ENCODE results near the gene LRRC49. TPM values are rescaled to one million over a fixed set of nuclear protein-coding genes. Genes with fewer than 3 reads are reported as not detected.

Gene LRRC49
- total and polyA plus RNA-seq, 10 of the 15 experiments (the other 5 are each of a cell fraction or from before 2014, with no cell fraction given), result 1.4 to 3.7 (median 2.9) TPM

GRCh38 chr15:70851889-70852288, 40.7 kb upstream of the LRRC49 start (continued):
- TF ChIP-seq CUX1 (IDR thresholded peaks at IDR 0.05; ENCODE audit: insufficient replicate concordance, low read depth, low read length) (no peak), SRF (IDR thresholded peaks at IDR 0.05; ENCODE audit: low read depth in 2 of 2, low read length in 2 of 2) (no peak), CREM (IDR thresholded peaks at IDR 0.05; ENCODE audit: low read depth) (no peak), ATF2 (IDR thresholded peaks at IDR 0.05; ENCODE audit: low read length) (no peak), ZZZ3 (IDR thresholded peaks at IDR 0.05; ENCODE audit: control insufficient read depth, insufficient read length, low read depth) (no peak), GABPA (IDR thresholded peaks at IDR 0.05; ENCODE audit: low read depth) (no peak), NFXL1 (IDR thresholded peaks at IDR 0.05; ENCODE audit: borderline replicate concordance) (no peak), SPI1 (IDR thresholded peaks at IDR 0.05; ENCODE audit: borderline replicate concordance, insufficient read depth, low read depth, low read length) (no peak), ZBTB40 (IDR thresholded peaks at IDR 0.05; ENCODE audit: borderline replicate concordance) (no peak), PBX3 (IDR thresholded peaks at IDR 0.05; ENCODE audit: insufficient replicate concordance, low read depth, low read length) (no peak), POLR2A (IDR thresholded peaks at IDR 0.05; ENCODE audit: low read depth, low read length) (no peak), EZH2 (IDR thresholded peaks at IDR 0.05; ENCODE audit: borderline replicate concordance, control insufficient read depth, low read depth, low read length) (no peak), CBX3 (IDR thresholded peaks at IDR 0.05; ENCODE audit: borderline replicate concordance, low read depth) (no peak)

Measured in GM12878 (cell line).